ENCODE measurements around the gene C20orf204.
"Not testable (repeated sequence)": the region's sequence is repeated elsewhere in the genome, so short reads cannot be mapped to it uniquely, and the experiment has no call there.

The C20orf204 gene, protein sequence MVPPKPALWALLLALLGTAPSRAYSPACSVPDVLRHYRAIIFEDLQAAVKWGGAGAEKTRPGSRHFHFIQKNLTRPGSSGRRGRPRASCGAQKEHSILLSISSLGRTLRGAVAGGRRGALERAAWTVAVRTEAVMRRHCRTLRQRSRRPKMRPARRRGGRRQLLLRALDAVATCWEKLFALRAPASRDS

DNA sequence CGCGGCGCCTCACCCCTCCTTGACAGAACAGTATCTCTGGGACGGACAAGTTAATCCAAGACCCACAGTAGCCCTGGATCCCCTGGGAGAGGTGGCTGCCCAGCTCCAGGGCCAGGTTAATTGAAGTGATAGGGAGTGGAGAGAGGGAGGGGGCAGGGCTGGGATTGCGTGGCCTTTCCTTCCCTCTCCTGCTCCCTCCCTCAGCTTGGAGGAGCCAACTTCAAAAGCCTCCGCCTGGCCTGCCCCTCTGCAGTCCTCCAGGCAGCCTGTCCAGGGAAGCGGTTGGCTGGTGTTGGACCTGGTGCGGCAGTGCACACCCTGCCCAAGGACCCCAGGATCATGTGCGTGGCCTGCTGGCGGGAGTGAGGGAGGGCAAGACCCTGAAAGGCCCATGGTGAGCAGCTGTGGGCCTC is at the start of gene C20orf204:
Gene C20orf204 (plus strand): TSS at position 250 of the 413 bp plus-strand sequence. CDS start 142 bp downstream, at position 392.
- no peak for DNase-seq

DNA sequence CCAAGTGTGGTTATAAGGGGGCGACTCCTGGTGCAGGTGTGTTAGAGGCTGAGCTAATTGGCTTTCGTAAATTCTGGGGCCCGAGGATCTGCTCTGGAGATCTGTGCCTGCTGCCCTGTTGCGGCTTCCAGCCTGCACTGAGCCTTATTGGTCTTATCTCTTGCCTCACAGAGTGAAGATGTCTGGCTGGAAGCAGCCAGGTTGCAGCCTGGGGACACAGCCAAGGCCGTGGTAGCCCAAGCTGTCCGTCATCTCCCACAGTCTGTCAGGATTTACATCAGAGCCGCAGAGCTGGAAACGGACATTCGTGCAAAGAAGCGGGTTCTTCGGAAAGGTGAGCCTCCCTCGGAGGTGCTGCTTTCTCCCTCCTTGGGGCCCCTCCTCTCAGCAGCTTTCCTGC is 35.1 kb upstream of the C20orf204 start:
- no peak for DNase-seq

DNA sequence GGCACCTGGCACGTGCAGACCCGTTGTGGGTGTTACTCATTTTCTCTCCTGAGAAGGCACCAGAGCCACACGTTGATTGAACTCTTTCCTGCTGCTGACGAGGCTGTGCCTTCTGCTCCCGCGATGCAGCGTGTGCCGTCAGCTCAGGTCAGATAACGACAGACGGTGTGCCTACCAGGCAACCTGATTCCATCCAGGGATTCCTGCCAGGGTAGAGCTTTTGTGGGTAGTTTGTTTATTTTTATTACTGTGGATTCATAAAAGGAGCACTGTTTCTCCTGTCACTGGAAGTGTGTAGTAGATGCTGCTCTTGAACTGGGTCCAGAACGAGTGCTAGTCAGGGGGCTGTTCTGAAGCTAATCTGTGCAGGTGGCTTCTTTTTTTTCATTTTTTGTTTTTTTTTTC is 34.4 kb upstream of the C20orf204 start:
- no peak for DNase-seq

DNA sequence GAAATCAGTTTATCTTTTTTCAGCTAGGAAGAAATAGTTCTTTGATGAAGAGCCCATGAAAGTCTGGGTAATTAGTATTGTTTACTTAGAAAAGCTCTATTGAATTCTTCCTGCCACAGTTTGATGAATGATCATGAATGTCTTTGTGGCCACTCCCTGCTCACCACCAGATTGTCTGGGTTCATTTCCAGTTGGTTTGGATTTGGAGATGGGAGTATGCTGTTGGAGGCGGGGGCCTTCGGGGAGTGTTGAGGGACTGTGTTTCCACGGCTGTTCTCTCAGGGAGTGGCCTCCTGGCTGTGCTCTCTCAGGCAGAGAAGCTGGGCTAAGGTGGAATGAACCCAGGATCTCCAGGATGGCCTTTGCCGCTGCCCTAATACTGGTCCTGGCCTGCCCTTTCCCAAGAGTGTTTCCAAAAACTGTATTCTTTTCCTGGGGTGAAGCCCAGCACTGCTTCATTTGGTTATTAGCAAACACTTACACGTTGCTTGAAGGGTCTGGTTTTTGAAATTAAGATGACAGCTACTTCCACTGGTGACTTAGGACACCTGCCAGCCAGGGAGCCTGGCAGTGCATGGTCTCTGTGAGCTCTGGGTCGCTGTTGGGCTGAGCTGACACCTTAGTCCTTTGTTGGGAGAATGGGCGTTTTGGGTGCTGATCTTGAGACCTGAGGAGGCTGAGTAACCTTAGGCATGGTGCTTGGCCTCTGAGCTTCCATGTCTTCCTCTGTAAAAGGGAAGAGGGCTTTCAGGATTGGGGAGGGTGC is 31.8 kb upstream of the C20orf204 start:
- no peak for DNase-seq

DNA sequence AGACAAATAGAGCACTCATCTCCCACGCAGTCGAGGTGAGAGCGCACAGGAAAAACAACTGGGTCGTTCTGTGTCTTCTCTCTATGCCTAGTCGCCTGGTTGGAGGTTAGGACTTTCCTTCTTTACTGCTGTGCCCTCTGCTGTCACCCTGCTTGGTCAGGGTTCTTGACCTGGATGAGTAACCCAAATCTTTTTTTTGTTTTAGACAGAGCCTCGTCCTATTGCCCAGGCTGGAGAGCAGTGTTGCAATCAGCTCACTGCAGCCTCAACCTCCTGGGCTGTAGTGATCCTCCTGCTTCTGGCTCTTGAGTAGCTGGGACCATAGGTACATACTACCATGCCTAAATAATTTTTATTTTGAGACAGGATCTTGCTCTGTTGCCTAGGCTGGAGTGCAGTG is 30.6 kb upstream of the C20orf204 start:
- no peak for DNase-seq

DNA sequence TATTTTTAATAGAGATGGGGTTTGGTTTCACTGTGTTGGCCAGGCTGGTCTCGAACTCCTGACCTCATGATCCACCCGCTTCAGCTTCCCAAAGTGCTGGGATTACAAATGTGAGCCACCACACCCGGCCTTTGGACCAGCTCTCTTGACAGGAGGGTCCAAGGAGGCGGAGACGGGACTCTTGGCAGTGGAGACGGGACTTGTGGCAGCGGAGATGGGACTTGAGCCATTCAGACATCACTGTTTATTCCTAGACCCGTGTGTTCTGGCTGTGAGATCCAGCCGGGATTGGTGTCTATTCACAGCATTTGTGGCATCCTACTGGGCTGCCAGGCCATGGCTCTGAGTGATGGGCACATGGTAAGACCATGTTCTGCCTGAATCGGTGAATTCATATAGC is 29.5 kb upstream of the C20orf204 start:
- no peak for DNase-seq

DNA sequence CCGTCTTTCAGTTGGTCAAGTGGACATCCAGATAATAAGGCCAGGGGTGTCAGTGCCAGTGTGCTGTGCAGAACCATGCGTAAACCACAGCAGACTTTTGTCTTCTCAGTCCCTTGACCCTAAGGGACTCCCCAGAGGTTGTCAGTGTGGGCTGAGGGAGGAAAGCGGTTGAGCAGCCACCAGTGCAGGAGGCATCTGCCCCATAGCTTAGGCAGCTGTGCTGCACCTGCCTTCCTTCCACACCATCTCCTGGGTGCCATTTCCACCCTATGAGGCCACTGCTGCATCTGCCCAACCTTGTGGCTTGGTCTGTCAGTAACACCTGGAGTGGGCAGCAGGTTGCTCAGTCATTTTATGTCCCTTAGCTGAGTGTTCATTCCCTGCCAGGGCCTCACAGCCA is 29.1 kb upstream of the C20orf204 start:
- no peak for DNase-seq

DNA sequence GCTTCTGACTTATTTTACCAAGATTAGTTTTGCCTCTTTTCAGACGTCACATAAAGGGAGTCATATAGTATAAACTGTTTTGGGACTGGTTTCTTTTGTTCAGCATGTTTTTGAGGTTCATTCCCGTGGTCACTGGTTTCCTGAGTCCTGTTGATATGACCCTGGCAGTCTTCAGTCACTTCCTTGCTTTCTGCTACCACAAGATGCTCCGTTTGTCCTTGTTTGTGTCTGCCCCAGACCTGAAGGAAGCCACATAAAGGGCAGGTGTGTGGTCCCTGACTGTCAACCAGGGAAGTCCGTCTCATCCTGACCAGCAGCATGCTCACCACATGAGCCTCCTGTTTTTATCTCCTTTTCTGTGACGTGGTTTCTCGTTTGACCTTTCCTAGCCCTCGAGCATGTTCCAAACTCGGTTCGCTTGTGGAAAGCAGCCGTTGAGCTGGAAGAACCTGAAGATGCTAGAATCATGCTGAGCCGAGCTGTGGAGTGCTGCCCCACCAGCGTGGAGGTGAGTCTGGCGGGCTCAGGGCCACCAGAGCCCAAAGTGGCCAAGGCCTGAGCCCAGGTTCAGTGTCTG is 26.1 kb upstream of the C20orf204 start:
- no peak for DNase-seq

DNA sequence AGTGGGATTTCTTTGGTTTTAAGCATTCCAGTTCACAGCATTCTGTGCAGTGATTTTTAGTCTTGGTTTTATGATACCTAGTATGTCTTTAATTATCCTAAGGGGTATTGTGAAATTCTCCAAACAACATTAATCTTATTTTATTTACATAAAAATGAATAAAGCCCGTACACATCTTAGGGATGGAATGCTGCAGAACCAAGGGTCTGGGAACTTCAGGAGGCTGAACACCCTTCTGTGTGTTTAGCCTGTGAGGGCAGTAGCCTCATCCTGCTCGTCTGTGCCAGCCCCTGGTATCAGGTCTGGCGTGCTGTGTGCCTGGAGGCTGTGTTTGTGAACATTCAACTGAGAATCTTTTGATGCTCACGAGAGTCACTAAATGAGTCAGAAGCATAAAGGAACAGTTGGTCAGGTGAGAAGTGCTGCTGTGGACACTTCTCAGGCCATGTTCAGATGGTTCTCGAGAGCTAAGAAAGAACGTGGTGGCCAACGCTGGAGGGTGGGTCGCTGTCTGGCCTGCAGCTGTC is 25.2 kb upstream of the C20orf204 start:
- DNase-seq: no peak

DNA sequence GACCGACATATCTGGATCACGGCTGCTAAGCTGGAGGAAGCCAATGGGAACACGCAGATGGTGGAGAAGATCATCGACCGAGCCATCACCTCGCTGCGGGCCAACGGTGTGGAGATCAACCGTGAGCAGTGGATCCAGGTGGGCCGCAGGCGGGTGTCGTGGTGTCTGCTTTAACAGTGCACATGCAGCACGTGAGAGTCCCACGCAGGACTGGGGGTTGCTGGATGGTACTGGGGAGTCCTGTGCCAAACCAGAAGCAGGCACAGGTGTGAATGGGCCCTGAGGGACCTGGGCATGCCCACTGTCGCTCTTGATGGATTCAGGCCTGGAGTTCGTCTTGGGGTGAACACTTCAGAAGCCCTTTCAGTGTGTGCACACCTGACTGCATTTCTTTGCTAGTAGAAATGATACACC is 24.6 kb upstream of the C20orf204 start:
- DNase-seq: no peak

DNA sequence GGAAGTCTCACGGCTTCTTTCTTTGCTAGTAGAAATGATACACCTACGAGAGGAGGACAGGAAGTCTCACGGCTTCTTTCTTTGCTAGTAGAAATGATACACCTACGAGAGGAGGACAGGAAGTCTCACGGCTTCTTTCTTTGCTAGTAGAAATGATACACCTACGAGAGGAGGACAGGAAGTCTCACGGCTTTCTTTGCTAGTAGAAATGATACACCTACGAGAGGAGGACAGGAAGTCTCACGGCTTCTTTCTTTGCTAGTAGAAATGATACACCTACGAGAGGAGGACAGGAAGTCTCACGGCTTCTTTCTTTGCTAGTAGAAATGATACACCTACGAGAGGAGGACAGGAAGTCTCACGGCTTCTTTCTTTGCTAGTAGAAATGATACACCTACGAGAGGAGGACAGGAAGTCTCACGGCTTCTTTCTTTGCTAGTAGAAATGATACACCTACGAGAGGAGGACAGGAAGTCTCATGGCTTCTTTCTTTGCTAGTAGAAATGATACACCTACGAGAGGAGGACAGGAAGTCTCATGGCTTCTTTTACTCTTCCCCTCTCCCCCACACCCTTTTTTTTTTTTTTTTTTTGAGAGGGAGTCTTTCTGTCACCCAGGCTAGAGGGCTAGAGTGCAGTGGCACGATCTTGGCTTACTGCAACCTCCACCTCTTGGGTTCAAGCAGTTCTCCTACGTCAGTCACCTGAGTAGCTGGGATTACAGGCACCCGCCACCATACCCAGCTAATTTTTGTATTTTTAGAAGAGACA is 23.4 kb upstream of the C20orf204 start:
- DNase-seq: not testable (repeated sequence)

DNA sequence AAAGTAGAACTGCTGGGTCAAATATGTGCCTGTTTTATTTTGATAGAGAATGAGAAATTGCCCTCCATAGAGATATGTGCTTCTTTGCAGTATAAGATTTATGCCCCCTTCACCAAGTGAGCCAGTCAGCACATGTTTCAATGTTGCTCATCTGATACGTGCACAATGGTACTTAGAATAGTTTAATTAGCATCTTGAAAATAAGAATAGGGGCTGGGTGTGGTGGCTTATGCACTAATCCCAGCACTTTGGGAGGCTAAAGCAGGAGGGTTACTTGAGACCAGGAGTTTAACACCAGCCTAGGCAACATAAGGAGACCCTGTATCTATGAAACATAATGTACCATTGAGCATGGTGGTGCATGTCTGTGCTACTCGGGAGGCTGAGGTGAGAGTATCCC is 20.3 kb upstream of the C20orf204 start:
- DNase-seq: no peak

DNA sequence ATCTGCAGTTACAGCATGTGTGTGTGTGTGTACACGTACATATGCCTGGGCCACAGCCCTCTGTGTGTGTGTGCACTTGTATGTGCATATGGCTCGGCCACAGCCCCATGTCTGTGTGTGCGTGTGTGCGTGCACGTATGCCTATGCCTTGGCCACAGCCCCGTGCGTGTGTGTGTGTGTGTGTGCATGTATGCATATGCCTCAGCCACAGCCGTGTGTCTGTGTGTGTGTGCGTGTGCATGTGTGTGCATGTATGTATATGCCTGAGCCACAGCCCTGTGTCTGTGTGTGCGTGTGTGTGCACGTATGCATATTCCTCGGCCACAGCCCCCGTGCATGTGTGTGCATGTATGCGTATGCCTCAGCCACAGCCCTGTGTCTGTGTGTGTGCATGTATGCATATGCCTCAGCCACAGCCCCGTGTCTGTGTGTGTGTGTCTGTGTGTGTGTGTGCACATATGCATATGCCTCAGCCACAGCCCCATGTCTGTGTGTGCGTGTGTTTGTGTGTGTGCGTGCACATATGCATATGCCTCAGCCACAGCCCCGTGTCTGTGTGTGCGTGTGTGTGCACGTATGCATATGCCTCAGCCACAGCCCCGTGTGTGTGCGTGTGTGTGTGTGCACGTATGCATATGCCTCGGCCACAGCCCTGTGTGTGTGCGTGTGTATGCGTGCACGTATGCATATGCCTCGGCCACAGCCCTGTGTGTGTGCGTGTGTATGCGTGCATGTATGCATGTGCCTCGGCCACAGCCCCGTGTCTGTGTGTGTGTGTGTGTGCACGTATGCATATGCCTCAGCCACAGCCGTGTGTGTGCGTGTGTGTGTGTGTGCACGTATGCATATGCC is 14.6 kb upstream of the C20orf204 start:
- DNase-seq: no peak

DNA sequence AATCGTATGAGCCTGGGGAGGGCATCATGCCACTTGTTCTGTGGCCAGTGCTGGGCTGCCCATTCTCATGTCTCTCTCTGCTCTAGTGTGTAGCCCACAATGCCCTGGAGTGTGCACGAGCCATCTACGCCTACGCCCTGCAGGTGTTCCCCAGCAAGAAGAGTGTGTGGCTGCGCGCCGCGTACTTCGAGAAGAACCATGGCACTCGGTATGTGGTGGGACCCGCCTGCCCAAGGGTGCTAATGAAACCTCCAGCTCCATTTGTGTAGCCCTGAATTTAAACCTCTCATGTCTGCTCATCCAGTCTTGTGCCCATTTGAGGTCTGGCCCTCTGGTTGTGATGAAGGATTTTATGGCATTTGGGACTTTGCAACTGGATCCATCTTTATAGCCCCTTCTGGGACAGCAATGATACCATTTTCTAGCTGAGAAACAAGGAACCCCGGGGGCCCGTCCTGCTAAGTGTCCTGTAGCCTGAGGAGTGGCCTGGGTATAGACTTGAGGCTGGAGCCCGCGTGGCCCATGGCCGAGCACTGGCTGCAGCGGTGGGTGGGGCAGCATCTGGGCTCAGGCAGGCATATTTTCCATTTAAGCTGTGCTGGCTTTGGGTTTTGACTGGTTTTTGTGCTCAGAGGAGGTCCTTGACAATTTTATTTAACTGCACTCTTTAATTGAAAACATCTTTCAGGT is 13.2 kb upstream of the C20orf204 start:
- DNase-seq: no peak

DNA sequence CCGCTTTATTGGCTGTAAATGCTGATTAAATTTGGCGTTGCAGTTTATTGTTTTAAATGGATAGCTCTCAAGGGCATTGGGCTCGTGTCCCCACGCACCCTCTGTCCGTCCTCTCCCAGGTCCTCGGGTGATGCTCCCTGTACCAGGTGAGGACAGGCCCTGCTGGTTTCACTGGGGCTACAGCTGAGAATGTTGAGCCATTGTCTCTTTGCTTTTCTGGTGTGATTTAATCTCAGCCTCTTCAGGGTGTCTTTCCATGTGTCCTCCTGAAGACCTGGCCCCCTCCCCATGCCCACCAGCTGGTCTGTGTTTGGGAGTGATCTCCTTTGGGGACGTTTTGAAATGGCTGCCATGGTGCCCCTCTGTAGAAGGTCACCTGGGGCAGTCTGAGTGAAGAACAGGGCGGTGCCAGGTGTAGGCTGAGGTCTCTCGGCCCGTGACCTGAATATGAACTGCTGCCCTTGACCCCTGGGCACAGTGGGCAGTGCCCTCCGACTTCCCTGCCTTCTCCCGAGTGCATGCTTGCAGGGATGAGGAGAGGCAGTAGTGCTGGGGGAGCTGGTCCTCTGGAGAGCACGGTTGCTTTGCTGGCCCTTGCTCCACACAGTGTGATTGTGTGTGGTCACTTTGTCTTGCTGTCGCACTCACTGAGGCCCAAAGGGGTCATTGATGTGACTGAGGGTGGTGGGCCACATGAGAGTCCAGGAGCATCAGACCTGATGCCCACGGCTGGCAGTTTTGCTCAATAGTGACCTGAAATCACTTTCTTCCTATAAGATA is 12.4 kb upstream of the C20orf204 start:
- no peak for DNase-seq

DNA sequence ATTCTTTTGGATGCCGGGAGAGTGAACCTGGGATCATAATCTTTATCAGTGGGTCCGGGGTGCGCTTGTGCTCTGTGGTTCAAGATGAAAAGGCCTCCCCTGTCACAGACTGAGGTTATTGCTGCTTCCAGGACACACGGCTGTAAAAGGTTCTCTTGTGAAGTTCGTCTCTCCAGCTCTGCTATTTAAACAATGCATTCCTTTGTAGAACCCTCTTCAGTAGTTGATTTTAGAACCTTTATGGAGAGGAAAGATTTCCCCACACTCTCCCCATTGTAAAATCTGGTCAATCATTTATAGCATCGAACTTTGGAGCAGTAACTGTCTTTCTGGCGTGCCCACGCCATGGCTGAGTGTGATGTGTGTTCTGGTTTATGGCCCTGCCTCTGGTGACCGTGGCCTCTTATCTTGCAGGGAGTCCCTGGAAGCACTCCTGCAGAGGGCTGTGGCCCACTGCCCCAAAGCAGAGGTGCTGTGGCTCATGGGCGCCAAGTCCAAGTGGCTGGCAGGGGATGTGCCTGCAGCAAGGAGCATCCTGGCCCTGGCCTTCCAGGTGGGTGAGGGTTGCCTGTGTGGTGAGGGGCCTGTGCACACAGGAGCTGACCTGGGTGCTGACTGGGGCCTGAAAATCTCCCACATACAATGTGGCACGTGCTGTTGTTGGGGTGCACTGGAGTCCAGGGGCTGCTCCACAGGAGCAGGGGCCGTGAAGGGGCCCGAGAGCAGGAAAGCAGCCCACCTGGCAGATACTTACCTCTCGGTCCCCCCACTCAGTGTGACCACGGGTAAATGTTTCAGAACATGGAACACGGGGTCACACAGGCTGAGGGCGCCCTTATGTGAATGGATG is 11.6 kb upstream of the C20orf204 start:
- no peak for DNase-seq

DNA sequence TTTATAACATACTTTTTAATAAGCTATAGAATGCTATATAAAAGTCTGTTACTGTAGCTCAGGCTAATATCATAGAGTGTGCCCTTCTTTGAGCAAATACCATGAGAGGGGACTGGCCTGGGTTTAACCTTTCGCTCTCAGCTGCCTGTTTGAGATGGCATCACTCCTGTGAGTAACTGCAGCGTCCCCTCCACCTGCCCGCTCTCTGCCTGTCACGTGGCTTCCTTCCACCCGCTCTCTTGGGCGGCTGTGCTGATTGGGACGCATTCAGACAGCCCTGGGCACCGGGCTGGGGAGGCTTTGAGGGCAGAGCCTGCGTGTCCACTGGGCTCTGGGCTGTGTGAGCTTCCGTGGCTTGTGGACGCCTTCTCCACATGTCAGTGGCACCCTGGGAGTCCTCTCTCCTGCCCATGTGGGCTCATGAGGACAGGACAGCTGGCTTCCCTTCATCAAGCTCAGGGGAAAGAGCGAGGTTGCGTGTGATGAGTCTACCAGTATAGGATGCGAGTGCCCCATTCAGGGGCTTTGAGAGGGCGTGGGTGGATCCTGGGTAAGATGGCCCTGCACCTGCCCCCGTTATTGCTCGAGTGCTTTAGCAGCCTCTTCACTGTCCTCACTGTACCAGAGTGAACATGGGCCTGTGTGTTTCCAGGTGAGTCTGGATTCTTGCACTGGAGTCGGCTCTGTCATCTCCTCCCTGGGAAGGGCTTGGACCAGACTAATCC is 10.7 kb upstream of the C20orf204 start:
- DNase-seq: no peak

DNA sequence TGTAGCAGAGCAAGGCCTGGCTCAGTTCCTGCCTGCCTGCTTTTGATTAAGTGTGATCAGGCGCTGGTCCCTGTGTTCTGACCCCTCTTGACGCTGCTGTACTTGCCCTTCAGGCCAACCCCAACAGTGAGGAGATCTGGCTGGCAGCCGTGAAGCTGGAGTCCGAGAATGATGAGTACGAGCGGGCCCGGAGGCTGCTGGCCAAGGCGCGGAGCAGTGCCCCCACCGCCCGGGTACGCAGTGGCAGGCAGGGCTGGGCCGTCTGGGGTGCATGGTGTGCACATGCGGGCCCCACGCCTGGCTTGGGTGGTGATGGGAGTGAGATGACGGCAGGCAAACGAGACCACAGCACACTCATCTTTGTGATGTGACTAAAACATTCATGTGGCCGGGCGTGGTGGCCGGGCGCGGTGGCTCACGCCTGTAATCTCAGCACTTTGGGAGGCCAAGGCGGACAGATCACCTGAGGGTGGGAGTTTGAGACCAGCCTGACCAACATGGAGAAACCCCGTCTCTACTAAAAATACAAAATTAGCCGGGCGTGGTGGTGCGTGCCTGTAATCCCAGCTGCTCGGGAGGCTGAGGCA is 10.1 kb upstream of the C20orf204 start:
- no peak for DNase-seq
